HL-60/S4 (cell line): ENCODE data around the gene TBC1D8.

ENCODE experiments used
- in situ Hi-C: fragments of 300-500 bp; cut with MboI; formaldehyde crosslinking; loops from 2 replicates; pipeline ENCODE4 v1.14.3; 2022; ENCODE audit warnings: low sequenced_read_pairs

Gene TBC1D8

GRCh38 chr2:101151146-101151858, at the start of gene TBC1D8:
Gene TBC1D8 (minus strand): TSS chr2:101151382. CDS start chr2:101151253, 129 bp downstream.
- in situ Hi-C loops, result loop anchor here (10.0 to 25.0 kb wide), 2 partner anchors 127 to 414 kb away; no protein-coding TSS in a partner anchor

- in situ Hi-C loops, result loop anchor here (25.0 kb wide), 1 partner anchor 588 kb away; no protein-coding TSS in a partner anchor
Observed at GRCh38 chr2:101200676-101201075, 49.5 kb upstream of the TBC1D8 start.

- in situ Hi-C loops, result no loop called here
Observed at GRCh38 chr2:101199251-101199791, 48.1 kb upstream of the TBC1D8 start.

GRCh38 chr2:101197814-101198213, 46.6 kb upstream of the TBC1D8 start:
- in situ Hi-C loops, result no loop called here

GRCh38 chr2:101197215-101197745, 46.1 kb upstream of the TBC1D8 start:
- in situ Hi-C loops, result no loop called here

- in situ Hi-C loops, result no loop called here
Observed at GRCh38 chr2:101195871-101196661, 44.9 kb upstream of the TBC1D8 start.

- in situ Hi-C loops, result no loop called here
Observed at GRCh38 chr2:101193033-101193626, 41.9 kb upstream of the TBC1D8 start.

GRCh38 chr2:101190747-101191516, 39.8 kb upstream of the TBC1D8 start:
- in situ Hi-C loops, result no loop called here

- in situ Hi-C loops, result no loop called here
Observed at GRCh38 chr2:101188683-101189405, 37.7 kb upstream of the TBC1D8 start.

- in situ Hi-C loops, result no loop called here
Observed at GRCh38 chr2:101187131-101187530, 35.9 kb upstream of the TBC1D8 start.

- in situ Hi-C loops, result no loop called here
Observed at GRCh38 chr2:101185656-101186055, 34.5 kb upstream of the TBC1D8 start.

- in situ Hi-C loops, result no loop called here
Observed at GRCh38 chr2:101185085-101185484, 33.9 kb upstream of the TBC1D8 start.

- in situ Hi-C loops, result no loop called here
Observed at GRCh38 chr2:101179982-101180381, 28.8 kb upstream of the TBC1D8 start.

GRCh38 chr2:101176803-101177202, 25.6 kb upstream of the TBC1D8 start:
- in situ Hi-C loops, result no loop called here

GRCh38 chr2:101175991-101176390, 24.8 kb upstream of the TBC1D8 start:
- in situ Hi-C loops, result no loop called here

GRCh38 chr2:101173707-101174295, 22.6 kb upstream of the TBC1D8 start:
- in situ Hi-C loops, result loop anchor here (25.0 kb wide), 1 partner anchor 436 kb away; no protein-coding TSS in a partner anchor

GRCh38 chr2:101169822-101170221, 18.6 kb upstream of the TBC1D8 start:
- in situ Hi-C loops, result loop anchor here (25.0 kb wide), 1 partner anchor 433 kb away; no protein-coding TSS in a partner anchor

GRCh38 chr2:101168706-101169105, 17.5 kb upstream of the TBC1D8 start:
- in situ Hi-C loops, result loop anchor here (25.0 kb wide), 1 partner anchor 431 kb away; no protein-coding TSS in a partner anchor

GRCh38 chr2:101167532-101167931, 16.4 kb upstream of the TBC1D8 start:
- in situ Hi-C loops, result loop anchor here (25.0 kb wide), 1 partner anchor 430 kb away; no protein-coding TSS in a partner anchor
